Measurements from ENCODE around the gene BZW2. TPM values are rescaled to one million over a fixed set of nuclear protein-coding genes. Genes with fewer than 3 reads are reported as not detected.

Gene BZW2
- total RNA-seq, 3 donors from 2014 or later: 44.8 to 67.0 (median 65.3) TPM

- DNase-seq: peak in 1 of 3 donors; percentile 62
- Histone ChIP-seq H3K4me1 (ENCODE audit: low read depth) (no peaks in the 10 kb centered on the region), H3K36me3 (ENCODE audit: low read depth) (no peaks in the 10 kb centered on the region), H3K9me3 (no peaks in the 10 kb centered on the region), H3K4me3 (no peak overlapping the region)
- ATAC-seq: peak; percentile 73
- TF ChIP-seq CTCF (IDR thresholded peaks at IDR 0.05): no peak
- intact Hi-C loops (cut with DNase I, micrococcal nuclease): no loop called here
Measured at GRCh38 chr7:16668049-16668858, 22.3 kb downstream of the BZW2 start.

- intact Hi-C loops (cut with DNase I, micrococcal nuclease): no loop called here
- Histone ChIP-seq H3K9me3 (no peaks in the 10 kb centered on the region), H3K36me3 (ENCODE audit: low read depth) (no peaks in the 10 kb centered on the region), H3K4me3 (no peak overlapping the region), H3K4me1 (ENCODE audit: low read depth) (no peaks in the 10 kb centered on the region)
- TF ChIP-seq CTCF (IDR thresholded peaks at IDR 0.05): no peak
- no peak for ATAC-seq
- DNase-seq: no peak
Measured at GRCh38 chr7:16668978-16669377, 23.0 kb downstream of the BZW2 start.

GRCh38 chr7:16669581-16669980 lies 23.6 kb downstream of the BZW2 start:
- intact Hi-C loops (cut with DNase I, micrococcal nuclease): no loop called here
- H3K4me3 ChIP-seq: no peak overlapping the region
- DNase-seq: no peak
- no peaks in the 10 kb centered on the region for H3K4me1 ChIP-seq (ENCODE audit: low read depth)
- H3K9me3 ChIP-seq: no peaks in the 10 kb centered on the region
- H3K36me3 ChIP-seq (ENCODE audit: low read depth): no peaks in the 10 kb centered on the region
- ATAC-seq: no peak
- no peak for TF ChIP-seq CTCF (IDR thresholded peaks at IDR 0.05)

- TF ChIP-seq CTCF (IDR thresholded peaks at IDR 0.05): no peak
- Histone ChIP-seq H3K4me3 (no peak overlapping the region), H3K36me3 (ENCODE audit: low read depth) (no peaks in the 10 kb centered on the region), H3K4me1 (ENCODE audit: low read depth) (no peaks in the 10 kb centered on the region), H3K9me3 (no peaks in the 10 kb centered on the region)
- DNase-seq (no peak), ATAC-seq (no peak)
- intact Hi-C loops (cut with DNase I, micrococcal nuclease): no loop called here
Measured at GRCh38 chr7:16670021-16670420, 24.0 kb downstream of the BZW2 start.

DNA sequence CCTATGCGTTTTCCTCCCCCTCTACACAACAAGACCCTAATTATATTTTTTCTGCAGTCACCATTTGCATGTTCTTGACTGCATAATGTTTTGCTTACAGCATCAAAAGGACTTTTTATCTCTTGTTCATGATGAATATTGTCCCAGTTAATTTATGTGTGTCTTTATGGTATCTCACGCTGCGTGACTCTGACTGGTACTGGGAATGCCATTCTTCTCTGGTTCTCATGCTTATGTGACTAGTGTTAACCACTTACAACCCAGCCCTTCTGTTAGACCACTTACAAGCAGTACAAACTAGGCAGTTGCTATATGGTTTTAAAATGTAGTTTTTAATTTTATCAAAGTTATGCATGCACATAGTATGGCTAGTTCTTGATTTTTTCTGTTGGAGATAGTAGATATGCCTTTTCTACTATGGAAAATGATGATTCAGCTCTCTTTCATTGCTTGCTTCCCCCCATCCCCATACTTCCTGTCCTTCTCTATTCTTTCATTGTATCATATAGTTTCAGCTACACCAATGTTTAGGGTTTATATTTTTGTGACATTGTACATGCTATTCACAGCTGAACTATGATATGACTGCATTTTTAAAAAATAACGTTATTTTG lies 24.9 kb downstream of the BZW2 start:
- no peak for TF ChIP-seq CTCF (IDR thresholded peaks at IDR 0.05)
- intact Hi-C loops (cut with DNase I, micrococcal nuclease): no loop called here
- ATAC-seq: no peak
- Histone ChIP-seq H3K9me3 (no peaks in the 10 kb centered on the region), H3K4me1 (ENCODE audit: low read depth) (no peaks in the 10 kb centered on the region), H3K4me3 (no peak overlapping the region), H3K36me3 (ENCODE audit: low read depth) (no peaks in the 10 kb centered on the region)
- no peak for DNase-seq

Measured in mucosa of descending colon (tissue), 3 donors.